CMK (cell line): Measurements from ENCODE around the gene TECPR1.

ENCODE experiments used
- DNase-seq: peaks from one replicate; pipeline ENCODE4 v3.0.0-alpha.2; 2010; ENCODE audit warnings: low read depth

TECPR1 gene, protein sequence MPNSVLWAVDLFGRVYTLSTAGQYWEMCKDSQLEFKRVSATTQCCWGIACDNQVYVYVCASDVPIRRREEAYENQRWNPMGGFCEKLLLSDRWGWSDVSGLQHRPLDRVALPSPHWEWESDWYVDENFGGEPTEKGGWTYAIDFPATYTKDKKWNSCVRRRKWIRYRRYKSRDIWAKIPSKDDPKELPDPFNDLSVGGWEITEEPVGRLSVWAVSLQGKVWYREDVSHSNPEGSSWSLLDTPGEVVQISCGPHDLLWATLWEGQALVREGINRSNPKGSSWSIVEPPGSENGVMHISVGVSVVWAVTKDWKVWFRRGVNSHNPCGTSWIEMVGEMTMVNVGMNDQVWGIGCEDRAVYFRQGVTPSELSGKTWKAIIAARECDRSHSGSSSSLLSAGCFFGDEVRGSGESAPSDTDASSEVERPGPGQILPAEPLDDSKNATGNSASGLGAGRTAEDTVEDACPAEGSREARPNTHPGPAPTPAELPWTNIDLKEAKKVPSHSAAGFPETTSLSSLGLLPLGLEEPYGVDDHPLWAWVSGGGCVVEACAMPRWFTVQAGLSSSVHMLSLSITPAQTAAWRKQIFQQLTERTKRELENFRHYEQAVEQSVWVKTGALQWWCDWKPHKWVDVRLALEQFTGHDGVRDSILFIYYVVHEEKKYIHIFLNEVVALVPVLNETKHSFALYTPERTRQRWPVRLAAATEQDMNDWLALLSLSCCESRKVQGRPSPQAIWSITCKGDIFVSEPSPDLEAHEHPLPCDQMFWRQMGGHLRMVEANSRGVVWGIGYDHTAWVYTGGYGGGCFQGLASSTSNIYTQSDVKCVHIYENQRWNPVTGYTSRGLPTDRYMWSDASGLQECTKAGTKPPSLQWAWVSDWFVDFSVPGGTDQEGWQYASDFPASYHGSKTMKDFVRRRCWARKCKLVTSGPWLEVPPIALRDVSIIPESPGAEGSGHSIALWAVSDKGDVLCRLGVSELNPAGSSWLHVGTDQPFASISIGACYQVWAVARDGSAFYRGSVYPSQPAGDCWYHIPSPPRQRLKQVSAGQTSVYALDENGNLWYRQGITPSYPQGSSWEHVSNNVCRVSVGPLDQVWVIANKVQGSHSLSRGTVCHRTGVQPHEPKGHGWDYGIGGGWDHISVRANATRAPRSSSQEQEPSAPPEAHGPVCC

DNA sequence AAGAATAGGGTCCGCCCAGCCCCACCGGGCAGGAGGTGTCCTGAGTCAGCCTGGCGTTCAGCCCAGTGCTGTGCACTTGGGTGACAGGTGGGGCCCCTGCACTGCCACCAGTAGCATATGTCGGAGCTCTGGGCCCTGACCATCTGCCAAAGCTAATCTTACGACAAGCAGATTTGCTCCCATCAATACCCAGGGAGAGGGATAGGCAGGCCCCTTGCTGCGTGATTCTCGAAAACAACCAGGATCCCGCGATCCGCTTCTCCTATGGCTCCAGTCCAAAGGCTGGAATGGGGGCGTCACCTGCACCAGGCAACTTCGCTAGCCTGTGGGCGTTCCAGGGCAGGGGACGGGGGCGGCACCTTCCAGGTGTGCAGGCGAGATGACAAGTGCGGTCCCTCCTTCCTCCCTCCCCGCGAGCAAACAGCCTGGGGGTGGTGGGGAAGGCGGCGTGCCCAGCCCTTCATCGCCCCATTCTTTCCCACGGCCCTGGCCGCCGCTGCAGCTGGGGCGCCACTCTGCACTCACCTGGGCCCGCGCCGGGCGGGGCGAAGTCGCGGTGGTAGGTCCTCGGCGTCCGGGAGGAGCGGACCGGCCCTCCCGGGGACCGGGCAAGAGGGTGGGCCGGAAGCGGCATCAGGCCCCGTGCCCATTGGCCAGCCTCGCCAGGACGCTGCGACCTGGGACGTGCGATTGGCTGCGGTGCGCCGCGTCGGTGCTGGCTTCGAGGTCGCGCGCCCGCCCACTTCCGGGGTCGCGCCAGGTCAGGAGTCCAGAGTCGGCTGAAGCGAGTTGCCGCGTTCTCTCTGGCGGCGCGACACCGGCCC lies at the start of gene TECPR1:
Gene TECPR1 (minus strand): TSS at position 632 of the 824 bp plus-strand sequence. CDS start 6,086 bp downstream, outside the sequence.
- peak; percentile 76 for DNase-seq

DNA sequence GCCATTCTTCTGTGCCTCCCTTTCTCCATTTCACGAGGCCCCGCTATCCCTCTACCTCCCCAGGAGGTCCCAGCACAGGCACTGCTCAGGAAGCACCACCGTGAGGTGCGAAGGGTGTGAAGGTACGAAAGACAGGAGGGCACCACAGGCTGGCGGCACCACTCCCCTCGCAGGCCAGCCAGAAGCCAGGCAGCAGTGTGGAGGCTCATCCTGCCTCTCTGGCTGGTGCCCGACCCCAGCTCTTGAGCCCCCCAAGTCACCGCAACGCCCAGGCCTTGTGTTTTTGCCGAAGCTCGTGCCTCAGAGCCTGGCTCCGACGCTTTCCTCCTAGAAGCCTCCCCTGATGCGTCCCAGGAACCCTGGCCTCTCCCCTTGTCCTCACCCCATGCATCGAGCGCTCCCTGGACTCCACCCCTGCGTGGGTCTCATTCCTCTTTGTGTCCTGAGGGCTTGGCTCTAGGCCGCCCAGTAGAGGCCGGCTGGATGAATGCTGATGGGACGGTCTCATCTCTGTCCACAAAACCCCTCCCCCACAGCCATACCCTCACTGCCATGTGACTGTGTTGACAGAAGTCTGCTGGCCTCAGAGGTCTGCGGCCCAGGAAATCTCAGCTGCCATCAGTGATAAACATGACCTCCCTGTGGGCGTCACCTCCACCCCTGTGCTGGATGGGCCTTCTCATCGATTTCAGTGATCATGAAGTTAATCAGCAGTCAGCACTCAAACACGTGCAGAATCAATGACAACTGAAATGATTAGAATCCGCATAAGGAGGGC lies 48.8 kb upstream of the TECPR1 start:
- DNase-seq: no peak

DNA sequence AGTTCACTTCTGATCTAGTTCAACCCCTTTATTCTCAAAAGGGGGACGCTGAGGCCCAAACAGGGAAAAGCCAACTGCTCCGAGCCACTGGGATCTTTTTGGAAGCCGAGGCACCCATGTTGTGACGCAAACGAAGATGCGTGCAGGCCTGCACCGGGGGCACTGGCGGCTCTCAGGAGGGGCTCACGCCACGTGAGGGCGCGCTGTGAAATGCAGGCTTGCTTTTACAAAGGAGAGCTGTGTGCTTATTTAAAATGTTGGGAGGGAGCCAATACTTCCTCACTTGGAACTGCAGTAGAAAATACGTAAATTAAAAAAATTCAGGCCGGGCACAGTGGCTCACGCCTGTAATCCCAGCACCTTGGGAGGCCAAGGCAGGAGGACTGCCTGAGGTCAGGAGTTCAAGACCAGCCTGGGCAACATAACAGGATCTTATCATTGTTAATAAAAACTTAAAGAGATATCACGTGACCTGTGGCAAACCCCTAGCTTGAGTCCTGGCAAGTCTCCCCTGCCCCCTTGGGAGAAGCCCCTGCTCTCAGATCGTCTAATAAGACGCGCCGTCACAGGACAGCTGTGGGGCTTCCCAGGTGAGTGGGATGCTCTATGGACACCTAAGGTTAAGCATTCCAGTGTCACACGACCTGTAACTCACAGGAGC lies 45.7 kb upstream of the TECPR1 start:
- DNase-seq: no peak

DNA sequence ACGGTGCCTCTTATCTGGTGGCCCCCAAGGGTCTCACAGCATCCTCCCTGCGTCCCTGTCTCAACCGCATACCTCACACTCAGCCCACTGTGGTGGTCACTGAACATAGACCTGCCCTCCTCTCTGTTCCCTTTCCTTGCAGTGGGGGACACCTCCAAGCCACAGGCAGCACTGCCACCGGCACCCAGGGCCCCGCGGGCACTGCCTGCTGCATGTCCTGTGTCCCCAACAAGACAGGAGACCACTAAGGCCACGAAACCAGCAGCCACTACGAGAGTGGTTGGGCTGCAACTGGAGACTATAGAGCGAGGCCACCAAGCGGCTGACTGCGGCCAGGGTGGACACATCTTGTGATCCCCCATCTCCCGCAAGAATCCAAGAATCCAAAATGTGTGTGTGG lies 44.8 kb upstream of the TECPR1 start:
- no peak for DNase-seq

DNA sequence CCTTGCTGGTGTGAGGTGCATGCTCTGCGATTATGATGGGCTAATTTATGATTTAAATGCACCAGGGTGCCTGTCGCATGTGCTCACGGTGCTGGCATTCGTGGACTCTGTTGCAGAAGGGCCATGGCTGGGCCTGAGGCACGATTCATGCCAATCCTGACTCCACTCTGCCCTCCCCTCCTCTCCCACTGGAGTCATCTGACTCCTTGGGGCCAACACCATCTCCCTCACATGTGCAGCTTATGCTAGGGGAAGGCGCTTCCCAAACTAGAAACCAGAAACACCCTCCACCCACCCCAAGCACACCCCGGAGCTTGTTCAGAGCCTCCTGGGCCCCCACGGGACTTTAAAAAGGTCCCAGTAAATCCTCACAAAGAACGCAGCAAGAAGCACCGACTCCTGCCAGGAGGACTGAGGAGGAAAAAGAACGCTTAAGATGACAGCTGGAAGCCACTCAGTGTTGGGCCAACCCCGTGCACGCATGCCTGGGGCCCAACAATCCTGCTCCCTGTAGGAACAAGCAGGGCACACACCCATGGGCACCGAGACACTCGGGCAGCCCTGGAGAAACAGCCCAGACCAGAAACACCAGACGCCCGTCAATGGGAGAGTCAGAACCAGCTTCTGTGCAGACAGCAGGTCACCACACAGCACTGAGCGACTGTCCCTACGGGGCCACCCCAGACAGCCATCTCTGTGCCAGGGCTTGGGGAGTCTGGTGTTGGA lies 43.6 kb upstream of the TECPR1 start:
- DNase-seq: no peak

DNA sequence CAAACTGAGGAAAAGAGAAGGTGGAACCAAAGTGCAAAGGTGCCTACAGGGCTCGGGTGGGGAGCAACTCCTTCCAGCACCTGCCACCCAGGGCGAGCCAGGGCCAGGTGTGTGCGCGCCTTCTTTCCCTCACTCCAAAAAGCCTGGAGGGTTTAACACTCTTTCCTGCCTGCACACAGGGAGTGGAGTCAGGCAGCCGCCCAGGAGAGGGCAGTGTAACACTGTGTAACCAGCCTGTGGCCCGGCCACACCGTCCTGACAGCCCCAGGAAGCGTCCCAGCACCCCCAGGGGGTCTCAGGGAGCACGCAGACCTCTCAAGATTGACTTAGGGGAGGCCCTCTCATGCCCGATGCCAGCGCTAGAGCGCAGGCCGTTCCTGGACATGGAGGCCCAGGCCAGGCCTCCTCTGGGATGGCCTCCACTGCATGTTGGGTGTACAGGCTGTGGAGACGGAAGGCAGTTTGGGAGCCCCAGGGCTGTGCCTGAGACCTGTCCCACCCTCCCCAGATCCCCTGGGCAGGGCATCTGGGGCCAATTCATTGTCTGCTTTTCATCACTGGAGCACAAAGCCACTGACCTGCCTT lies 42.9 kb upstream of the TECPR1 start:
- no peak for DNase-seq

DNA sequence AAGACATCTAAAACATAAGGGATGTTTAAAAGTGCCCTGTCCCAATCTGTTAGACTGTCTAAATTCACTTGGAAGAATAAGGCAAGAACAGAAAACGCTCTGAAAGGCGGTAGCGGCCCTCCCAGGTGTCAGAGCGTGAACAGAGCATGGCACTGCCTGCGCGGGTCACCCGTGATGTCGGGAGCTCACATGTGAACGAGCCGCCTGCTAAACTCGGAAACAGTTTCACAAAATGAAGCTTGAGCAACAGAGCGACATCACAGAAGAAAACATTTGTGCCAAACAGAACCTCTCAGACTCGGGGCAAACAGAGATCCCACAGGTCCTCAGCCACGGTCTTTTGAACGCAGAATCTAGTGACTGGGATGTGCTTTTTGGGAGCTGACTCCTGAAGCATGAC lies 42.3 kb upstream of the TECPR1 start:
- DNase-seq: no peak

DNA sequence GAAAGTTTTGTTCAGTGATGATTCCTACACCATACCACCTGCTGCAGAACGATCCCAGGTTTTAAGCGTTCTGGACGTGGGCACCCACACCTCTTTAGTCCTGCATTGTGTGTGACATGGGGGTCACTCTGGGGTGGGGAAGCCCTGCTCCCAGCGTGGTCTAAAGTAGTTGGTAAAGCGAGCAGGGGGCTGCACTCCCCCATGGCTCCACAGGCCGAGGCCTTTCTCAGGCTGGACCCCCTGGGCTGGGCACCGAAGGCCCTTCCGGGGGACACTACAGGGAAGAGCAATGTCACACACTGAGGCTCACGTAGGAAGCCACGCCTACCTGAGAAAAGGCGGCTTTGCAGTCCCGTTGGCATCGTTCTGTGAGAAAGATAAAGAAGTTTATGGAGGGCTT lies 41.7 kb upstream of the TECPR1 start:
- no peak for DNase-seq

DNA sequence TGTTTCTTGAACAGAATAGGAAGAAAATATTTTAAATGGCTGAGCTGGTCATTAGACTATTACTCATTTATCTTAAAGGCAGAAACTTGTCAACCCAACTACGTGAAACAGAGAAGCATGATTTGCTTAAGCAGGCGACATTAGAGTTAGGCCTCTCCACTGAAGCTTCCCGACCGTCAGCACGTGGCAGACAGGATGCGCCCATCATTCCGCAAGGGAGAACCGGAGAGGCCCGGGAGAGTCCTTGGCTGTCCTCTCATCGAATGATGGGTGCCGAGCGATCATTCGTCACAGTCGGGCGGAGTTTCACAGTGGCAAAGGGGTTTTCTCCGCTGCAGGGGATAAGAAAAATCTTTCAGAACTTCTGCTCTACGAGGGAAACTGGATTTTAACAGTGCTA lies 41.2 kb upstream of the TECPR1 start:
- DNase-seq: no peak

DNA sequence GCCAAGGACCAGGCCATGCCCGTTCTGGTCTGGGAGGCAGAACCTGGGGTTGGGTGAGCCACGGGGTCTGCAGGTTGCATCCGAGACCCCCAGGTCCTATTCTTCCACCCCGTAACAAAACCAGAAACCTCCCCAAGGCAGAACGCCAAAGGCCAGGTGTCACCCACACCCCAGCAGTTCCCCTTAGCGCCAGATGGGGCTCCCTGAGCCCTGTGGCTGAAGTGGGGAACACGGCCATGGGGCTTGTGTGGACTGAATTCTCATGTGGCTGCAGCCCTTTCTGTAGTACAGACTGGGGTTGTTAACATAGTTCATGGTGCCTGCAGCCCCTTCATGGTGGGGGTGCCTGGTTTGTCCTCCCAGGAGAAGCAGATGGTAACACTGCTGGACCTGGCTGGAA lies 39.7 kb upstream of the TECPR1 start:
- DNase-seq: no peak

DNA sequence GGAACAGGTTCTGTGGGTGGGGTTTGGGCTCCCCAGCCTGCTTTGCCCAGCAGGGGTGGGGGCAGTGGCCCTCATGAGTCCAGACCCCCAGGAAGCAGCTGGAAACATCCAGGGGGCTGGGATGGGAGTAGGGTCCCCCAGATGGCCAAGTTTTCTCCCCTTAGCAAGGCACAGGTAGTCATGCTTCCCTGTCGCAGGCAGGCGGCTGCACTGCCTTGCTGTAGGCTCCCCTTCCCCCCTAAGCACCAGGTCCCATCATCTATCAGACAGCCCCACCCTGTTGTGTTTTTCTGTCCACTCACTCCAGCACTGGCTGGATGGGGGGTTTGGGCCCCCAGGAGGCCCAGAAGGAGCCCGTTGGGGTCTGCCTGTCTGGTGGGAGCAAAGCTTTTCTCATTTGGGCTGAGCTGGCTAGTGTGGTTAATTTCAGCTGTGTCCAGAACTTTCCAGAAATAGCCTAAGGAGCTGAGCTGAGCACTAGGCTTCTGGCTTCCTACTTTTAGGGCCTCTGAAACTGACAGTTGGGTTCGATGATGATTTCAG lies 37.4 kb upstream of the TECPR1 start:
- no peak for DNase-seq

DNA sequence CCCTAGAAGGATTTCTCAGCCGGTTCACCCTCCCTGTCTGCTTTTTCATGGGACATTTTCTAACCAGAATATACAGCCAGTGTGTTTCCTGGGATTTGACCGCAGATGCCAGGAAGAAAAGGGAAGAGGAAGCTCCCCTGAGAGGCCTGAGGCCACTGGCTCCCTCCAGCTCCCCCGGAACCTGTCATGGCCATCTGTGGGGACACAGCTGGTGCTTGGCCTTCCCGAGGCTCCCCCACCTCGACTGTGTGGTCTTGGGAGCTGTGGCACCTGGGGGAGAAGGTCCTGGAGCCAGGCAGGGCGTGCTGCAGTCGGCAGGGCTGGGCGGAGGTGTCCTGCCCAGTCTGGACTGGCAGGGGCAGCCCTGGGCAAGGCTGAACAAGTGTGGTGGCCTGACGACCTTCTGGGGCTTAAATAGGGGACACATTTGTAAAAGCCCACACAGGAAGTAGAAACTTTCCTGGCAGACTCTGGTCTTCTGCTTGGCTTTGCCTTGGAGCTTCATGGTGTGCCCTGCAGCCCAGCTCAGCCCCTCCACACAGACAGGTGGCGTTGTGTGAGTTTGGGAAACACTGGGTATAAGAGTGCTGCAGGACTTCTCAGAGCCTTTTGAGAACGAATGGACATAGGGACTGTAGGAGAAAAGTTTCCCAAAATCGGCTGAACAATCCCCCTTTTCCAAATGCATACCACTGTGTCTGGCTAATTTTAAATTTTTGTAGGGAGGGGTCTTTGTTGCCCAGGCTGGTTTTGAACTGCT lies 36.2 kb upstream of the TECPR1 start:
- DNase-seq: no peak

DNA sequence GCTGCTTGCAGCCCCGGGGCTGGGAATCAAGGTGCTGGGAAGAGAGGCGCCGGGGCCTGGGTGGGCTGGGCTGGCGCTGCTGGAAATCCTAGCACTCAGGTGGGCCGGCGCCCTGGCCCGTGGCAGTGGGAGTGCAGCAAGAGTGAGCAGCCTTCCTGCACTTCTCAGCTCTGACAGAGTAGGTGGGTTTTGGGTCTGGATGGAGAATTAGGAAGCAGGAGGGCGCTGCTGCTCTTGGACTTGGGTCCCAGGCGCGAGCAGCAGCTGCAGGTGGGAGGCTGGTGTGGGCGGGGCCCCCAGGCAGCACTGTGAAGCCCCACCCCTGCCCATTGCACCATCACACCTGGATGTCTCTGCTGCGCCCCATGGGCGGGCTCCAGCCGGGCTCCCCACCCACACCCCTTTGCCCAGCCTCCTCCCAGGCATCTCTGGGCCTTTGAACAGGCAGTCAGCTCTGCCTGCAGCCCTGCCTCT lies 35.5 kb upstream of the TECPR1 start:
- DNase-seq: no peak

DNA sequence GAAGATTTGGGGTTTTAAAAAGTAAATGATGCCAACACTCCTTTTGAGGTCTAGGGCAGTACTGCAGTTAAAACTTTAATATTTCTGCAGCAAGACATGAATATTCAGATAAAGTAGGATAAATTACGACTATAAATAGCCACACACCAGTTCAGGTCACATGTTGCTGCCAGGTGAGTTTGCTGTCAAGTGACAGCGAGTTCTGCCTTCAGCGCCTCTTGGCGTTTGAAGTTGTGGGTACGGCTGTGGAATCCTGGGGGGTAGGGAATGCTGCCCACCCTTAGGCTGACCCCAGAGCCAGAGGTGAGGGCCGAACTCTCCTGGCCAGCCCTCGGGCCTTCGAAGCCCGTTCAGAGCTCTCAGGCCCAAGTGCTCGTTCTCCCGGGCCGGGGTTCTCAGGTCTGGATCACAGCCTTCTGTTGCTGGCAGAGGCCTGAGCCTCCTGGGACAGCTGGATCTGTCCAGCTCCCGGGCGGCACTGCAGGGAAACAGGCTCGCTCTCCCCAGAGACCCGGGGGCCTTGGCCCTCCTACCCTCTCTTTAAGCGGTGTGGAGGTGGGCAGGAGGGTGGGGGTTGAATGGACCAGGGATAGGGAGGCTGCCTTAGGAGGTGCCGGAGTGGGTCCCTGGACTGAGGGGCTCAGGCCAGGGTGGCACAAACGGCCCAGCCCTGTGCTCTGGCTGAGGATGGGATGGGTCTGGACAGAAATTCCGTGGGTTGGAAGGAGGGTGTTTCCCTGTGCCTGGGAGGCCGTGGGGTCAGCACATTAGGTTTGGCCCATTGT lies 34.9 kb upstream of the TECPR1 start:
- no peak for DNase-seq

DNA sequence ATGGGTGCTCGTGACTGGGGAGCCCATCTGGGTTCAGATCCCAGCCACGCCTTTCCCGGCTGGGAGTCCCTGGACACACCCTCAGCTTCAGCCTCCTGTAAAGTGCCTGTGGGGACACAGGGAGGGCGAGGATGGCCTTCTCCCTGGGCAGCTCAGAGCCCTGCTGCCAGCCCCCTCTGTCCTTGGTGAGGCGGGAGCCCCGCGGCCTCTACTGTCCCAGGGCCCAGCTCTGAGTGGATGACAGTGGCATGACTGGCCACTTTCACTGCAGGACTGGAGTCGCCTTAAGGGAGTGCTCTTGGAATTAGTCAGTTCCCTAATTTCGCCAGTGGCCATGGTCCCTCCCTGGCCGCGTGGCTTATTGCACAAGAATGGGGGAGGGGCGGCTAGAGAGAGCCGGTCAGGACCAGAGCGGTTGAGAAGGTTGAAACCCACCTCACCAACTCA lies 34.1 kb upstream of the TECPR1 start:
- no peak for DNase-seq

DNA sequence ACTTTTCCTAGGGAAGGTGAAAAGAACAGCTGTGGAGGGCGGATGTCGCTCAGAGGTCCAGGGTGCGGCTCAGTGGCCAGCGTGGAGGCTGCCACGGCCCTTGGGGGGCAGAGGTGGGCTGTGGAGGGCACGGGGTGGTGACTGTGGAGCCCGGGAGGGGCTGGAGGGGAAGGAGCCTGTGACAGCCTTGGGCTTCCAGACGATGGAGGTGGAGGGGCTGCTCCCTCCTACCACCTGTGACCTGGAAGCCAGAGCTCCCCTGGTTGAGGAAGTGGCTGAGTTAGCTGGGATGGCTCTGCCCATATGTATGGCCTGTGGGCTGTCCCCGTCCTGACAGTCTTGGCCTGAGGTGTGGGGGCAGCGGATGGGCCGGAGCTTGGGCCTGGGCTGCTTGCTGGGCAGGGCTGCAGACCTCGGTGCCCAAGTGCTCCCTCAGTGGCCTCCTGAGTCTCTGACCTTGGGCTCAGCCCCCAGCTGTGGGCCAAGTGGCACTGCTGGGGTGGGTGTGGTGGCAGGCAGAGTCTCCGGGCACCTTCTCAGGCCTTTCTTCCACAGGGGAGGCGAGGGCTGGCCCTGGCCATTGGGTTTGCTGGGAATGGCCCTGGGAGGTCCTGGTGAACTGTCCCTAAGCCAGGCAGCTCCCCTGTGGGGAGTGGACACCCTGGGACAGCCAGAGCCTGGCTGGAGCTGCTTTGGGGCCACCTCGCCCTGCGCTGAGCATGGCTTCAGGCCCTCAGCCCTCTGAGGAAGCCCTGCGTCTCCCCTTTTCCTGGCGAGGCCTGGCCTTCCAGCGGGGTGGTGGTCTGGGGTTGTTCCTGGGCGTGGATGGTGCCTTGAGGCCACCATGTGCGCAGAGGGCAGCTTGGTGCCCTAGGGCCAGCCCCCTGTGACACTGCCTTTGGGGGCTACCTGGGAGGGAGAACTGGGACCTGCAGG lies 33.4 kb upstream of the TECPR1 start:
- DNase-seq: no peak
